Right cardiac atrium (tissue), 5 donors: ENCODE results near the gene PTPRM. TPM values are rescaled to one million over a fixed set of nuclear protein-coding genes. Genes with fewer than 3 reads are reported as not detected.

ENCODE experiments used
- ATAC-seq, 2 donors: fragments of 200-7000 bp; cut with Tn5 transposase; one replicate each; pipeline versions ENCODE4 v1.8.0 to v1.9.1; 2020; ENCODE audit warnings: moderate library complexity in 2 of 2, mild to moderate bottlenecking in 1 of 2
- DNase-seq, 3 donors: peaks; one replicate each; pipeline ENCODE4 v3.0.0-alpha.2; 2020
- H3K27ac ChIP-seq: one replicate; pipeline ENCODE4 v1.5.1; 2013; ENCODE audit warnings: mild to moderate bottlenecking, low read length, control low read depth, moderate library complexity
- H3K27me3 ChIP-seq: one replicate; pipeline ENCODE4 v1.6.1; 2013; ENCODE audit not compliant: control insufficient read depth, insufficient read depth
- H3K4me1 ChIP-seq: one replicate; pipeline ENCODE4 v1.6.1; 2013; ENCODE audit warnings: low read length; ENCODE audit not compliant: control insufficient read depth, insufficient read depth
- H3K4me3 ChIP-seq: one replicate; pipeline ENCODE4 v1.5.1; 2013; ENCODE audit warnings: low read length, control low read depth
- H3K9me3 ChIP-seq: one replicate; pipeline ENCODE4 v1.6.1; 2013; ENCODE audit warnings: low read length; ENCODE audit not compliant: control insufficient read depth
- WGBS: extraction: QIAGEN DNeasy Blood & Tissue Kit; methylation state at CpG from one replicate; pipeline ENCODE4 v1.1.7; 2013; 5-methylcytosine and 5-hydroxymethylcytosine counted together
- intact Hi-C, 4 donors: fragments of 100-400 bp; cut with DNase I; formaldehyde crosslinking; loops; one replicate each; pipeline versions ENCODE4 v1.11.0 to v1.14.0; 2022 to 2023
- polyA plus RNA-seq: library from polyadenylated mRNA; stranded (reverse); fragments of 200-250 nt; gene quantifications from one replicate; pipeline ENCODE4 v1.2.3, GENCODE V29; 2013
- total RNA-seq, 4 donors: library from RNA; stranded (reverse); fragmentation: NEBNext Ultra II Directional; extraction: Animal tissue kit (Norgen Biotek cat#: 25700); gene quantifications; one replicate each; pipeline ENCODE4 v1.2.1, GENCODE V29; 2021
- donor health status: healthy with polysubstance abuse.
- donor health status: DM: no; HTN: yes; CAD: no.
- donor health status: DM: no; HTN: no; CAD: no.
- donor health status: DM: no; HTN: yes; CAD: no; lungs with severe emphysema.
- donor health status: DM: yes; HTN: yes; CAD: no.

The PTPRM gene
- total and polyA plus RNA-seq, 5 donors: 55.1 to 81.5 (median 63.4) TPM

- H3K9me3 ChIP-seq: no peaks in the 10 kb centered on the region
- intact Hi-C loops: no loop called here
- H3K4me3 ChIP-seq: no peak overlapping the region
- no peak overlapping the region for H3K27ac ChIP-seq
- 88% methylated on average over 9 of the region's 9 CpGs for WGBS
- H3K4me1 ChIP-seq: peaks cover 13% of the 10 kb centered on the region
- ATAC-seq (no peak), DNase-seq (no peak)
- H3K27me3 ChIP-seq: no peaks in the 10 kb centered on the region
These were observed 48.7 kb downstream of the PTPRM start for GRCh38 chr18:7615840-7616239.

GRCh38 chr18:7616661-7617060 lies 49.5 kb downstream of the PTPRM start:
- Histone ChIP-seq H3K9me3 (no peaks in the 10 kb centered on the region), H3K27me3 (no peaks in the 10 kb centered on the region), H3K4me1 (peaks cover 13% of the 10 kb centered on the region), H3K27ac (no peak overlapping the region), H3K4me3 (no peak overlapping the region)
- intact Hi-C loops: no loop called here
- ATAC-seq (peak; percentile 57 to 67), DNase-seq (peak in 2 of 3 donors; percentile 68 to 83)
- 45% methylated on average over 4 of the region's 4 CpGs for WGBS

- Histone ChIP-seq H3K27me3 (no peaks in the 10 kb centered on the region), H3K4me1 (peaks cover 13% of the 10 kb centered on the region), H3K4me3 (peak overlapping the region; percentile 34), H3K27ac (no peak overlapping the region), H3K9me3 (no peaks in the 10 kb centered on the region)
- intact Hi-C loops: no loop called here
- ATAC-seq (peak; percentile 57 to 75), DNase-seq (peak in 1 of 3 donors; percentile 65)
- WGBS: 31% methylated on average over 7 of the region's 7 CpGs
These were observed 50.8 kb downstream of the PTPRM start for GRCh38 chr18:7617738-7618422.

- Histone ChIP-seq H3K9me3 (no peaks in the 10 kb centered on the region), H3K27me3 (no peaks in the 10 kb centered on the region), H3K27ac (no peak overlapping the region), H3K4me1 (peaks cover 13% of the 10 kb centered on the region), H3K4me3 (no peak overlapping the region)
- 71% methylated on average over 3 of the region's 3 CpGs for WGBS
- intact Hi-C loops: no loop called here
- DNase-seq (no peak), ATAC-seq (peak in 1 of 2 donors; percentile 20)
These were observed 51.9 kb downstream of the PTPRM start for GRCh38 chr18:7618891-7619442.

- Histone ChIP-seq H3K9me3 (no peaks in the 10 kb centered on the region), H3K27ac (no peak overlapping the region), H3K27me3 (no peaks in the 10 kb centered on the region), H3K4me1 (peaks cover 14% of the 10 kb centered on the region), H3K4me3 (no peak overlapping the region)
- DNase-seq (no peak), ATAC-seq (peak; percentile 23 to 31)
- WGBS: 65% methylated on average over 7 of the region's 7 CpGs
- intact Hi-C loops: no loop called here
These were observed 52.6 kb downstream of the PTPRM start for GRCh38 chr18:7619676-7620075.

- Histone ChIP-seq H3K27me3 (no peaks in the 10 kb centered on the region), H3K9me3 (no peaks in the 10 kb centered on the region), H3K4me3 (no peak overlapping the region), H3K27ac (no peak overlapping the region), H3K4me1 (peaks cover 18% of the 10 kb centered on the region)
- ATAC-seq (no peak), DNase-seq (no peak)
- intact Hi-C loops: no loop called here
These were observed 55.6 kb downstream of the PTPRM start for GRCh38 chr18:7622721-7623120.

- H3K4me1 ChIP-seq: peaks cover 18% of the 10 kb centered on the region
- no peaks in the 10 kb centered on the region for H3K27me3 ChIP-seq
- no peak overlapping the region for H3K4me3 ChIP-seq
- H3K27ac ChIP-seq: no peak overlapping the region
- WGBS: 88% methylated on average over 1 of the region's 1 CpG
- ATAC-seq: no peak
- DNase-seq: no peak
- intact Hi-C loops: no loop called here
- no peaks in the 10 kb centered on the region for H3K9me3 ChIP-seq
These were observed 56.6 kb downstream of the PTPRM start for GRCh38 chr18:7623681-7624080.

- Histone ChIP-seq H3K27me3 (no peaks in the 10 kb centered on the region), H3K4me1 (peaks cover 15% of the 10 kb centered on the region), H3K4me3 (no peak overlapping the region), H3K9me3 (no peaks in the 10 kb centered on the region), H3K27ac (no peak overlapping the region)
- ATAC-seq (no peak), DNase-seq (no peak)
- WGBS: 96% methylated on average over 6 of the region's 6 CpGs
- intact Hi-C loops: no loop called here
These were observed 57.6 kb downstream of the PTPRM start for GRCh38 chr18:7624697-7625096.

- no peak overlapping the region for H3K4me3 ChIP-seq
- WGBS: 73% methylated on average over 4 of the region's 4 CpGs
- H3K27ac ChIP-seq: no peak overlapping the region
- intact Hi-C loops: no loop called here
- no peaks in the 10 kb centered on the region for H3K9me3 ChIP-seq
- no peaks in the 10 kb centered on the region for H3K27me3 ChIP-seq
- peak in 1 of 2 donors; percentile 18 for ATAC-seq
- peaks cover 20% of the 10 kb centered on the region for H3K4me1 ChIP-seq
- DNase-seq: no peak
These were observed 59.2 kb downstream of the PTPRM start for GRCh38 chr18:7626175-7626921.

- Histone ChIP-seq H3K9me3 (no peaks in the 10 kb centered on the region), H3K27ac (no peak overlapping the region), H3K27me3 (no peaks in the 10 kb centered on the region), H3K4me3 (no peak overlapping the region), H3K4me1 (peaks cover 20% of the 10 kb centered on the region)
- 55% methylated on average over 5 of the region's 5 CpGs for WGBS
- DNase-seq (no peak), ATAC-seq (peak; percentile 60 to 86)
- intact Hi-C loops: no loop called here
These were observed 59.9 kb downstream of the PTPRM start for GRCh38 chr18:7626922-7627440.

- DNase-seq (no peak), ATAC-seq (no peak)
- Histone ChIP-seq H3K4me1 (peaks cover 20% of the 10 kb centered on the region), H3K27ac (no peak overlapping the region), H3K27me3 (no peaks in the 10 kb centered on the region), H3K9me3 (no peaks in the 10 kb centered on the region), H3K4me3 (no peak overlapping the region)
- intact Hi-C loops: no loop called here
These were observed 62.3 kb downstream of the PTPRM start for GRCh38 chr18:7629416-7629815.
